Skeletal muscle cell (primary cell): ENCODE results near the gene ZFYVE27.
"Not testable (repeated sequence)": the region's sequence is repeated elsewhere in the genome, so short reads cannot be mapped to it uniquely, and the experiment has no call there.

Source experiments
- DNase-seq: peaks from one replicate; pipeline ENCODE4 v3.0.0-alpha.2; 2010; ENCODE audit warnings: low read depth
- H3K4me3 ChIP-seq: 2 replicates; pipeline ENCODE4 v1.5.1; 2011; ENCODE audit warnings: low read depth, mild to moderate bottlenecking, control low read depth, low read length, moderate library complexity

The ZFYVE27 gene

GRCh38 chr10:97736902-97737769 lies at the start of gene ZFYVE27:
TSS of gene ZFYVE27 (plus strand) at chr10:97737128. CDS start at chr10:97738478, 1,350 bp downstream.
- DNase-seq = peak; percentile 77
- peak within 1 kb of the TSS; percentile 88 for H3K4me3 ChIP-seq

- peak; percentile 71 for DNase-seq
- H3K4me3 ChIP-seq = peak overlapping the region; percentile 73
Measured at GRCh38 chr10:97687785-97688781, 48.8 kb upstream of the ZFYVE27 start.

- peak; percentile 88 for DNase-seq
- H3K4me3 ChIP-seq = no peak overlapping the region
Measured at GRCh38 chr10:97689559-97690020, 47.3 kb upstream of the ZFYVE27 start.

GRCh38 chr10:97690133-97690532 lies 46.8 kb upstream of the ZFYVE27 start:
- no peak for DNase-seq

GRCh38 chr10:97698072-97698655 lies 38.8 kb upstream of the ZFYVE27 start:
- H3K4me3 ChIP-seq, DNase-seq: not testable (repeated sequence)

More at GRCh38 chr10:97690133-97690532, 46.8 kb upstream of the ZFYVE27 start:
- no peak overlapping the region for H3K4me3 ChIP-seq

- H3K4me3 ChIP-seq = no peak overlapping the region
- no peak for DNase-seq
Measured at GRCh38 chr10:97701438-97702069, 35.4 kb upstream of the ZFYVE27 start.

GRCh38 chr10:97703398-97704067 lies 33.4 kb upstream of the ZFYVE27 start:
- H3K4me3 ChIP-seq = no peak overlapping the region
- no peak for DNase-seq

- no peak for DNase-seq
- no peak overlapping the region for H3K4me3 ChIP-seq
Measured at GRCh38 chr10:97704341-97704740, 32.6 kb upstream of the ZFYVE27 start.

GRCh38 chr10:97705006-97705670 lies 31.8 kb upstream of the ZFYVE27 start:
- no peak for DNase-seq

GRCh38 chr10:97707134-97707861 lies 29.6 kb upstream of the ZFYVE27 start:
- DNase-seq = no peak
- no peak overlapping the region for H3K4me3 ChIP-seq

More at GRCh38 chr10:97705006-97705670, 31.8 kb upstream of the ZFYVE27 start:
- no peak overlapping the region for H3K4me3 ChIP-seq

- no peak for DNase-seq
- H3K4me3 ChIP-seq = no peak overlapping the region
Measured at GRCh38 chr10:97708167-97708566, 28.8 kb upstream of the ZFYVE27 start.

- DNase-seq = peak; percentile 31
- no peak overlapping the region for H3K4me3 ChIP-seq
Measured at GRCh38 chr10:97708976-97709946, 27.7 kb upstream of the ZFYVE27 start.

GRCh38 chr10:97711640-97712572 lies 25.0 kb upstream of the ZFYVE27 start:
- DNase-seq = no peak
- no peak overlapping the region for H3K4me3 ChIP-seq

- peak; percentile 63 for DNase-seq
- H3K4me3 ChIP-seq = peak within 1 kb of the TSS; percentile 81
Measured at GRCh38 chr10:97713339-97713825, 23.5 kb upstream of the ZFYVE27 start, which contains the start of gene MARVELD1. TSS of gene MARVELD1 (plus strand) at chr10:97713730. CDS start at chr10:97713877, 147 bp downstream.

- DNase-seq = no peak
- H3K4me3 ChIP-seq = peak overlapping the region; percentile 81
Measured at GRCh38 chr10:97713826-97714400, 23.0 kb upstream of the ZFYVE27 start.
